ENCODE results near the gene STRBP. TPM values are rescaled to one million over a fixed set of nuclear protein-coding genes. Genes with fewer than 3 reads are reported as not detected.

Gene STRBP
- total RNA-seq, 1 experiment from 2014 or later = 40.3 TPM

GRCh38 chr9:123237220-123237619 lies 31.2 kb downstream of the STRBP start:
- intact Hi-C loops (cut with micrococcal nuclease; ENCODE audit: unreplicated experiment) (no loop called here), in situ Hi-C loops (cut with HindIII; ENCODE audit: low pct_unique_long_range_greater_than_20kb, low sequenced_read_pairs) (no loop called here)
- ATAC-seq = no peak
- Histone ChIP-seq H3K27me3 (ENCODE audit: control insufficient read depth, insufficient read depth, low read length) (no peaks in the 10 kb centered on the region), H3K36me3 (ENCODE audit: control insufficient read depth, insufficient read depth, low read length) (no peaks in the 10 kb centered on the region), H3K4me3 (ENCODE audit: low read depth in 2 of 2, low read length in 2 of 2) (no peak overlapping the region), H3K4me1 (ENCODE audit: control insufficient read depth, insufficient read depth, low read length) (no peaks in the 10 kb centered on the region), H3K27ac (ENCODE audit: low read length) (no peak overlapping the region), H3K9me3 (ENCODE audit: control insufficient read depth, insufficient read depth, low read depth, low read length) (no peaks in the 10 kb centered on the region)
- BruUV-seq (replicated peaks) = no TSS peak
- TF ChIP-seq SIN3A (IDR thresholded peaks at IDR 0.05; ENCODE audit: borderline replicate concordance, insufficient read depth, low read depth, low read length) (no peak), TCF7L2 (IDR thresholded peaks at IDR 0.05; ENCODE audit: low read depth, low read length) (no peak), POLR2AphosphoS5 (IDR thresholded peaks at IDR 0.05; ENCODE audit: low read depth, low read length) (no peak), REST (IDR thresholded peaks at IDR 0.05; ENCODE audit: insufficient read depth in 1 of 2, low read depth in 2 of 2, low read length in 1 of 2) (no peak)
- TF ChIP-seq, protein P1, sequence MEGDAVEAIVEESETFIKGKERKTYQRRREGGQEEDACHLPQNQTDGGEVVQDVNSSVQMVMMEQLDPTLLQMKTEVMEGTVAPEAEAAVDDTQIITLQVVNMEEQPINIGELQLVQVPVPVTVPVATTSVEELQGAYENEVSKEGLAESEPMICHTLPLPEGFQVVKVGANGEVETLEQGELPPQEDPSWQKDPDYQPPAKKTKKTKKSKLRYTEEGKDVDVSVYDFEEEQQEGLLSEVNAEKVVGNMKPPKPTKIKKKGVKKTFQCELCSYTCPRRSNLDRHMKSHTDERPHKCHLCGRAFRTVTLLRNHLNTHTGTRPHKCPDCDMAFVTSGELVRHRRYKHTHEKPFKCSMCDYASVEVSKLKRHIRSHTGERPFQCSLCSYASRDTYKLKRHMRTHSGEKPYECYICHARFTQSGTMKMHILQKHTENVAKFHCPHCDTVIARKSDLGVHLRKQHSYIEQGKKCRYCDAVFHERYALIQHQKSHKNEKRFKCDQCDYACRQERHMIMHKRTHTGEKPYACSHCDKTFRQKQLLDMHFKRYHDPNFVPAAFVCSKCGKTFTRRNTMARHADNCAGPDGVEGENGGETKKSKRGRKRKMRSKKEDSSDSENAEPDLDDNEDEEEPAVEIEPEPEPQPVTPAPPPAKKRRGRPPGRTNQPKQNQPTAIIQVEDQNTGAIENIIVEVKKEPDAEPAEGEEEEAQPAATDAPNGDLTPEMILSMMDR (IDR thresholded peaks at IDR 0.05) = no peak
- ChIA-PET CTCF (no interaction called here), POLR2A (no interaction called here)
- no peak for DNase-seq (ENCODE audit: low read depth, low spot score)

GRCh38 chr9:123235448-123235847 lies 32.9 kb downstream of the STRBP start:
- no peaks in the 10 kb centered on the region for H3K4me1 ChIP-seq (ENCODE audit: control insufficient read depth, insufficient read depth, low read length)
- no peak for DNase-seq (ENCODE audit: low read depth, low spot score)
- ATAC-seq = no peak
- no peak overlapping the region for H3K4me3 ChIP-seq (ENCODE audit: low read depth in 2 of 2, low read length in 2 of 2)
- no peaks in the 10 kb centered on the region for H3K36me3 ChIP-seq (ENCODE audit: control insufficient read depth, insufficient read depth, low read length)
- TF ChIP-seq TCF7L2 (IDR thresholded peaks at IDR 0.05; ENCODE audit: low read depth, low read length) = no peak
- TF ChIP-seq SIN3A (IDR thresholded peaks at IDR 0.05; ENCODE audit: borderline replicate concordance, insufficient read depth, low read depth, low read length) = no peak
- TF ChIP-seq POLR2AphosphoS5 (IDR thresholded peaks at IDR 0.05; ENCODE audit: low read depth, low read length) = no peak
- POLR2A ChIA-PET = no interaction called here
- in situ Hi-C loops (cut with HindIII; ENCODE audit: low pct_unique_long_range_greater_than_20kb, low sequenced_read_pairs) = no loop called here
- H3K27ac ChIP-seq (ENCODE audit: low read length) = no peak overlapping the region
- intact Hi-C loops (cut with micrococcal nuclease; ENCODE audit: unreplicated experiment) = no loop called here
- H3K27me3 ChIP-seq (ENCODE audit: control insufficient read depth, insufficient read depth, low read length) = no peaks in the 10 kb centered on the region
- CTCF ChIA-PET = interaction anchor here (0.6 to 0.7 kb wide), 2 partner anchors 12 to 21 kb away, joined by 6 to 9 read pairs; no protein-coding TSS in a partner anchor
- BruUV-seq (replicated peaks) = no TSS peak
- H3K9me3 ChIP-seq (ENCODE audit: control insufficient read depth, insufficient read depth, low read depth, low read length) = no peaks in the 10 kb centered on the region

- no peak overlapping the region for H3K27ac ChIP-seq (ENCODE audit: low read length)
- no peaks in the 10 kb centered on the region for H3K4me1 ChIP-seq (ENCODE audit: control insufficient read depth, insufficient read depth, low read length)
- DNase-seq (ENCODE audit: low read depth, low spot score) = no peak
- intact Hi-C loops (cut with micrococcal nuclease; ENCODE audit: unreplicated experiment) = no loop called here
- CTCF ChIA-PET = no interaction called here
- TF ChIP-seq POLR2AphosphoS5 (IDR thresholded peaks at IDR 0.05; ENCODE audit: low read depth, low read length) = no peak
- TF ChIP-seq, protein P1 (IDR thresholded peaks at IDR 0.05) = no peak
- no peak for TF ChIP-seq SIN3A (IDR thresholded peaks at IDR 0.05; ENCODE audit: borderline replicate concordance, insufficient read depth, low read depth, low read length)
- TF ChIP-seq REST (IDR thresholded peaks at IDR 0.05; ENCODE audit: insufficient read depth in 1 of 2, low read depth in 2 of 2, low read length in 1 of 2) = no peak
- no peak for TF ChIP-seq TCF7L2 (IDR thresholded peaks at IDR 0.05; ENCODE audit: low read depth, low read length)
- POLR2A ChIA-PET = no interaction called here
- ATAC-seq = no peak
- H3K36me3 ChIP-seq (ENCODE audit: control insufficient read depth, insufficient read depth, low read length) = no peaks in the 10 kb centered on the region
- no peak overlapping the region for H3K4me3 ChIP-seq (ENCODE audit: low read depth in 2 of 2, low read length in 2 of 2)
- H3K27me3 ChIP-seq (ENCODE audit: control insufficient read depth, insufficient read depth, low read length) = no peaks in the 10 kb centered on the region
- BruUV-seq (replicated peaks) = no TSS peak
- in situ Hi-C loops (cut with HindIII; ENCODE audit: low pct_unique_long_range_greater_than_20kb, low sequenced_read_pairs) = no loop called here
- H3K9me3 ChIP-seq (ENCODE audit: control insufficient read depth, insufficient read depth, low read depth, low read length) = no peaks in the 10 kb centered on the region
These were observed 33.5 kb downstream of the STRBP start for GRCh38 chr9:123234853-123235252.

All from Panc1 (cell line).